Activated CD8-positive, alpha-beta memory T cell treated with anti-CD3 and anti-CD28 coated beads for 1 hour (primary cell): Measurements from ENCODE around the gene MAFB.

Source experiments
- DNase-seq, 2 donors: peaks; one replicate each; pipeline ENCODE4 v3.0.0-alpha.2; 2020; ENCODE audit warnings: low read depth in 1 of 2; ENCODE audit errors: extremely low read depth in 1 of 2

The MAFB gene

DNA sequence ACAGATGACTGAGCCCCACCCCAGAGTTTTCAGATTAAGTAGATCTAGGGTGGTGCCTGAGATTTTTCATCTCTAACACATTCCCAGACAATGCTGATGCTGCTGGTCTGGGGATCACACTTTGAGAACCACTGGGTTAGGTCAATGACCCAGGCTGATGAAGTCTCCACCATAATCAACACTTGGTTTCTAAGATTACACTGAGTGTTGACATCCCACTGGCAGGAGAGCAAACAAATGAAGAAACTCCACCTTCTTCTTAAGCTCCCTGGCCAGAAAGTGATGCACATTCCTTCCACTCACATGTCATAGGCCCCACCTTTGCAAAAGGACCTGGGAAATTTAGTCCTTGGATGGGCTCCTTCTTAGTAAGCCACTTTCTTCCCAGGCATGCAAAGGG lies 53.1 kb downstream of the MAFB start:
- no peak for DNase-seq
